ENCODE results near the gene AK1.
"Not testable (repeated sequence)": the region's sequence is repeated elsewhere in the genome, so short reads cannot be mapped to it uniquely, and the experiment has no call there.

AK1 gene

GRCh38 chr9:127884976-127885490, 7.6 kb upstream of the AK1 start:
- H3K36me3 ChIP-seq (ENCODE audit: insufficient read depth, low read length), result peaks cover 7% of the 10 kb centered on the region; the same call in 1 of the 2 replicates
- H3K9ac ChIP-seq (ENCODE audit: low read depth, low read length, poor library complexity, severe bottlenecking), result peak overlapping the region; percentile 38
- no peaks in the 10 kb centered on the region for H4K20me1 ChIP-seq (ENCODE audit: insufficient read depth, low read length, poor library complexity, severe bottlenecking)
- peaks cover 28% of the 10 kb centered on the region for H3K4me1 ChIP-seq (ENCODE audit: insufficient read depth, low read length, poor library complexity, severe bottlenecking)
- no peaks in the 10 kb centered on the region for H3K79me2 ChIP-seq (ENCODE audit: insufficient read depth, low read length)
- H3K4me3 ChIP-seq (ENCODE audit: low read length, poor library complexity, severe bottlenecking), result no peak overlapping the region
- H3K9me2 ChIP-seq (replicated peaks; ENCODE audit: low read depth, low read length), result no peaks in the 10 kb centered on the region
- H3F3A ChIP-seq (ENCODE audit: low read depth), result no peaks in the 10 kb centered on the region
- H2AFZ ChIP-seq (ENCODE audit: low read length), result no peak overlapping the region
- peak overlapping the region; percentile 59 for H3K4me2 ChIP-seq (ENCODE audit: low read depth, low read length, poor library complexity, severe bottlenecking)
- TF ChIP-seq CTCF (conservative IDR thresholded peaks at IDR 0.05; ENCODE audit: low read length), result no peak
- TF ChIP-seq EZH2phosphoT487 (IDR thresholded peaks at IDR 0.05; ENCODE audit: borderline replicate concordance), result no peak
- no peaks in the 10 kb centered on the region for H3K9me3 ChIP-seq (ENCODE audit: insufficient read depth, low read depth, low read length)
- H3K27me3 ChIP-seq (ENCODE audit: insufficient read depth, low read length, poor library complexity, severe bottlenecking), result no peaks in the 10 kb centered on the region

GRCh38 chr9:127884427-127884911, 7.0 kb upstream of the AK1 start:
- no peak for TF ChIP-seq EZH2phosphoT487 (IDR thresholded peaks at IDR 0.05; ENCODE audit: borderline replicate concordance)
- TF ChIP-seq CTCF (conservative IDR thresholded peaks at IDR 0.05; ENCODE audit: low read length), result no peak
- Histone ChIP-seq H3K27me3 (ENCODE audit: insufficient read depth, low read length, poor library complexity, severe bottlenecking) (no peaks in the 10 kb centered on the region), H3K4me3 (ENCODE audit: low read length, poor library complexity, severe bottlenecking) (peak overlapping the region; percentile 21), H3K36me3 (ENCODE audit: insufficient read depth, low read length) (peaks cover 4% of the 10 kb centered on the region; the same call in 1 of the 2 replicates), H3F3A (ENCODE audit: low read depth) (no peaks in the 10 kb centered on the region), H3K9me2 (replicated peaks; ENCODE audit: low read depth, low read length) (no peaks in the 10 kb centered on the region), H3K9me3 (ENCODE audit: insufficient read depth, low read depth, low read length) (no peaks in the 10 kb centered on the region), H3K4me1 (ENCODE audit: insufficient read depth, low read length, poor library complexity, severe bottlenecking) (peaks cover 28% of the 10 kb centered on the region), H3K79me2 (ENCODE audit: insufficient read depth, low read length) (no peaks in the 10 kb centered on the region), H4K20me1 (ENCODE audit: insufficient read depth, low read length, poor library complexity, severe bottlenecking) (no peaks in the 10 kb centered on the region), H3K9ac (ENCODE audit: low read depth, low read length, poor library complexity, severe bottlenecking) (peak overlapping the region; percentile 38), H2AFZ (ENCODE audit: low read length) (no peak overlapping the region), H3K4me2 (ENCODE audit: low read depth, low read length, poor library complexity, severe bottlenecking) (peak overlapping the region; percentile 59)

GRCh38 chr9:127883959-127884358, 6.5 kb upstream of the AK1 start:
- H3K79me2 ChIP-seq (ENCODE audit: insufficient read depth, low read length), result no peaks in the 10 kb centered on the region
- peaks cover 28% of the 10 kb centered on the region for H3K4me1 ChIP-seq (ENCODE audit: insufficient read depth, low read length, poor library complexity, severe bottlenecking)
- H3K9me2 ChIP-seq (replicated peaks; ENCODE audit: low read depth, low read length), result no peaks in the 10 kb centered on the region
- H3K27me3 ChIP-seq (ENCODE audit: insufficient read depth, low read length, poor library complexity, severe bottlenecking), result no peaks in the 10 kb centered on the region
- TF ChIP-seq EZH2phosphoT487 (IDR thresholded peaks at IDR 0.05; ENCODE audit: borderline replicate concordance) (no peak), CTCF (conservative IDR thresholded peaks at IDR 0.05; ENCODE audit: low read length) (no peak)
- no peaks in the 10 kb centered on the region for H3K9me3 ChIP-seq (ENCODE audit: insufficient read depth, low read depth, low read length)
- H3F3A ChIP-seq (ENCODE audit: low read depth), result no peaks in the 10 kb centered on the region
- no peak overlapping the region for H3K9ac ChIP-seq (ENCODE audit: low read depth, low read length, poor library complexity, severe bottlenecking)
- H4K20me1 ChIP-seq (ENCODE audit: insufficient read depth, low read length, poor library complexity, severe bottlenecking), result no peaks in the 10 kb centered on the region
- H3K36me3 ChIP-seq (ENCODE audit: insufficient read depth, low read length), result peaks cover 4% of the 10 kb centered on the region; the same call in 1 of the 2 replicates
- H3K4me3 ChIP-seq (ENCODE audit: low read length, poor library complexity, severe bottlenecking), result peak overlapping the region; percentile 21
- no peak overlapping the region for H2AFZ ChIP-seq (ENCODE audit: low read length)
- peak overlapping the region; percentile 59 for H3K4me2 ChIP-seq (ENCODE audit: low read depth, low read length, poor library complexity, severe bottlenecking)

- not testable (repeated sequence) for H3K4me2 ChIP-seq (ENCODE audit: low read depth, low read length, poor library complexity, severe bottlenecking); H3K27me3 ChIP-seq (ENCODE audit: insufficient read depth, low read length, poor library complexity, severe bottlenecking); H3K9me2 ChIP-seq (replicated peaks; ENCODE audit: low read depth, low read length); H2AFZ ChIP-seq (ENCODE audit: low read length); H3F3A ChIP-seq (ENCODE audit: low read depth); H3K4me3 ChIP-seq (ENCODE audit: low read length, poor library complexity, severe bottlenecking); H4K20me1 ChIP-seq (ENCODE audit: insufficient read depth, low read length, poor library complexity, severe bottlenecking); H3K9ac ChIP-seq (ENCODE audit: low read depth, low read length, poor library complexity, severe bottlenecking); H3K9me3 ChIP-seq (ENCODE audit: insufficient read depth, low read depth, low read length); H3K36me3 ChIP-seq (ENCODE audit: insufficient read depth, low read length); H3K79me2 ChIP-seq (ENCODE audit: insufficient read depth, low read length)
- peaks cover 20% of the 10 kb centered on the region for H3K4me1 ChIP-seq (ENCODE audit: insufficient read depth, low read length, poor library complexity, severe bottlenecking)
These were observed 4.2 kb upstream of the AK1 start for GRCh38 chr9:127881715-127882114.

Data from Loucy (cell line).